ENCODE measurements around the gene SYNGAP1. TPM values are rescaled to one million over a fixed set of nuclear protein-coding genes. Genes with fewer than 3 reads are reported as not detected.

The SYNGAP1 gene
- total RNA-seq, 1 experiment from 2014 or later: 18.3 TPM

DNA sequence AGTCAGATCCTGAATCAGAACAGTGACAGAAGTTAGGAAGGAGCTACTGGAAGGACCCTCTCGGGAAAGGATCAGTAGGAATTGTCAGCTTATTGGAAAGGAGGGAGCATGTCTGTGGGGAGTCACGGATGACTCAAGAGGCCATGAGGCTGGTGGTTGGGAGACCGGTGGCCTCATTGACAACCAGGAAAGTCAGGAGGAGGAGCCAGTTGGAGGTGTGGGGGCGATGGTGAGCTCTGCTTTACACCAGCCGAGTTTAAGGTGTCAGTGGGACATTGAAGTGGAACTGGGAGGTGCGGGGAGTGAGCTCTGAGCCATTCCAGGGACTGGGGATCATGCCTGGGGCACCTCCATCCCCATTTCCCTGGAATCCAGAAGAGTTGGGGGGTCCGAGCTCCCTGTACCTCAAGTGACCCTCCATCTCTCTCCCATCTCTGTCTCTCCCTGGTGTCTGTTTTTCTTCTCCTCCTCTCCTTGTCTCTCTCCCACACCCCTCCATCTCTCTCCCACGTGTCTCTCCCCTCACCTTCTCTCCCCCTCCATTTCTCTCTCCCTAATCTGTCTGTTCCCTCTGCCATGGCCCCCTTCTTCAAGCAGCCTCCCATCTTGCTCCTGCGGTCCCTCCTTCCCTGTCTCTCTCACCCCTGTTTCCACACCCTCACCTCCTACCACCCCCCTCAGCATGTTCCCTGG lies 20.2 kb downstream of the SYNGAP1 start:
- Mint-ChIP-seq H3K9me3 (ENCODE audit: unreplicated experiment) (no peaks in the 10 kb centered on the region), H3K4me1 (ENCODE audit: low read depth, unreplicated experiment) (no peaks in the 10 kb centered on the region), H3K27ac (ENCODE audit: unreplicated experiment) (no peak overlapping the region), H3K36me3 (ENCODE audit: insufficient read depth, unreplicated experiment) (peaks cover 13% of the 10 kb centered on the region), H3K27me3 (ENCODE audit: insufficient read depth, unreplicated experiment) (no peaks in the 10 kb centered on the region), H3K4me3 (ENCODE audit: unreplicated experiment) (no peak overlapping the region)
- POLR2A ChIA-PET: no interaction called here
- no peaks in the 10 kb centered on the region for H3K27me3 ChIP-seq (replicated peaks; ENCODE audit: control insufficient read depth, insufficient read depth, low read length)
- H3K9me3 ChIP-seq: no peaks in the 10 kb centered on the region
- no peaks in the 10 kb centered on the region; the same call in 1 of the 2 replicates for H3K36me3 ChIP-seq (ENCODE audit: control insufficient read depth, insufficient read depth, low read length)
- CTCF ChIA-PET: interaction anchor here (0.8 to 1.0 kb wide), 2 partner anchors 14 to 57 kb away, joined by 3 to 8 read pairs; partner anchors contain the start of gene ZBTB9
- TF ChIP-seq, protein P1, sequence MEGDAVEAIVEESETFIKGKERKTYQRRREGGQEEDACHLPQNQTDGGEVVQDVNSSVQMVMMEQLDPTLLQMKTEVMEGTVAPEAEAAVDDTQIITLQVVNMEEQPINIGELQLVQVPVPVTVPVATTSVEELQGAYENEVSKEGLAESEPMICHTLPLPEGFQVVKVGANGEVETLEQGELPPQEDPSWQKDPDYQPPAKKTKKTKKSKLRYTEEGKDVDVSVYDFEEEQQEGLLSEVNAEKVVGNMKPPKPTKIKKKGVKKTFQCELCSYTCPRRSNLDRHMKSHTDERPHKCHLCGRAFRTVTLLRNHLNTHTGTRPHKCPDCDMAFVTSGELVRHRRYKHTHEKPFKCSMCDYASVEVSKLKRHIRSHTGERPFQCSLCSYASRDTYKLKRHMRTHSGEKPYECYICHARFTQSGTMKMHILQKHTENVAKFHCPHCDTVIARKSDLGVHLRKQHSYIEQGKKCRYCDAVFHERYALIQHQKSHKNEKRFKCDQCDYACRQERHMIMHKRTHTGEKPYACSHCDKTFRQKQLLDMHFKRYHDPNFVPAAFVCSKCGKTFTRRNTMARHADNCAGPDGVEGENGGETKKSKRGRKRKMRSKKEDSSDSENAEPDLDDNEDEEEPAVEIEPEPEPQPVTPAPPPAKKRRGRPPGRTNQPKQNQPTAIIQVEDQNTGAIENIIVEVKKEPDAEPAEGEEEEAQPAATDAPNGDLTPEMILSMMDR (IDR thresholded peaks at IDR 0.05; ENCODE audit: insufficient read depth in 1 of 2, low read depth in 1 of 2, low read length in 1 of 2, severe bottlenecking in 1 of 2, unreplicated experiment in 1 of 2): no peak
- no peak for DNase-seq
- intact Hi-C loops (cut with micrococcal nuclease; ENCODE audit: unreplicated experiment): no loop called here
- no peak overlapping the region for H3K4me3 ChIP-seq (ENCODE audit: low read depth, low read length)
- BruUV-seq (replicated peaks): no TSS peak
- H3K4me1 ChIP-seq: no peaks in the 10 kb centered on the region

DNA sequence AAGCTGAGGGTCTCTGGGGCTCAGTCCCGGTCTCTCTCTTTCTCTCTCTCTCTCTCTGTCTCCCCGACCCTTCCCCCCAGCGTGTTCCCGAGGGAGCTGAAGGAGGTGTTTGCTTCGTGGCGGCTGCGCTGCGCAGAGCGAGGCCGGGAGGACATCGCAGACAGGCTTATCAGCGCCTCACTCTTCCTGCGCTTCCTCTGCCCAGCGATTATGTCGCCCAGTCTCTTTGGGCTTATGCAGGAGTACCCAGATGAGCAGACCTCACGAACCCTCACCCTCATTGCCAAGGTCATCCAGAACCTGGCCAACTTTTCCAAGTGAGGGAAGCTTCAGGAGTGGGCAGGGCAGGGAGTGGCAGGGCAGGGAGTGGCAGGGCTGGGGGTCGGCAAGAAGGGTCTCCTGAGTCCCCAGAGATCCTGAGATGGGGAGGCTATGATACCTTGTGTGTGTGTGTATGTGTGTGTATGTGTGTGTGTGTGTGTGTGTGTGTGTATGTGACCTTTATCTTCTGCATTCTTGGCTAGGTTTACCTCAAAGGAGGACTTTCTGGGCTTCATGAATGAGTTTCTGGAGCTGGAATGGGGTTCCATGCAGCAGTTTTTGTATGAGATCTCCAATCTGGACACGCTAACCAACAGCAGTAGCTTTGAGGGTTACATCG lies 20.9 kb downstream of the SYNGAP1 start:
- Histone ChIP-seq H3K4me3 (ENCODE audit: low read depth, low read length) (no peak overlapping the region), H3K36me3 (ENCODE audit: control insufficient read depth, insufficient read depth, low read length) (no peaks in the 10 kb centered on the region; the same call in 1 of the 2 replicates), H3K27me3 (replicated peaks; ENCODE audit: control insufficient read depth, insufficient read depth, low read length) (no peaks in the 10 kb centered on the region), H3K9me3 (no peaks in the 10 kb centered on the region), H3K4me1 (no peaks in the 10 kb centered on the region)
- no peaks in the 10 kb centered on the region for H3K27me3 Mint-ChIP-seq (ENCODE audit: insufficient read depth, unreplicated experiment)
- no peaks in the 10 kb centered on the region for H3K9me3 Mint-ChIP-seq (ENCODE audit: unreplicated experiment)
- TF ChIP-seq, protein P1 (IDR thresholded peaks at IDR 0.05; ENCODE audit: insufficient read depth in 1 of 2, low read depth in 1 of 2, low read length in 1 of 2, severe bottlenecking in 1 of 2, unreplicated experiment in 1 of 2): no peak
- H3K4me1 Mint-ChIP-seq (ENCODE audit: low read depth, unreplicated experiment): no peaks in the 10 kb centered on the region
- DNase-seq: no peak
- H3K27ac Mint-ChIP-seq (ENCODE audit: unreplicated experiment): no peak overlapping the region
- ChIA-PET POLR2A (no interaction called here), CTCF (interaction anchor here (0.8 kb wide), 1 partner anchor 58 kb away, joined by 8 read pairs; no protein-coding TSS in a partner anchor)
- intact Hi-C loops (cut with micrococcal nuclease; ENCODE audit: unreplicated experiment): no loop called here
- peaks cover 13% of the 10 kb centered on the region for H3K36me3 Mint-ChIP-seq (ENCODE audit: insufficient read depth, unreplicated experiment)
- no TSS peak for BruUV-seq (replicated peaks)
- H3K4me3 Mint-ChIP-seq (ENCODE audit: unreplicated experiment): no peak overlapping the region

DNA sequence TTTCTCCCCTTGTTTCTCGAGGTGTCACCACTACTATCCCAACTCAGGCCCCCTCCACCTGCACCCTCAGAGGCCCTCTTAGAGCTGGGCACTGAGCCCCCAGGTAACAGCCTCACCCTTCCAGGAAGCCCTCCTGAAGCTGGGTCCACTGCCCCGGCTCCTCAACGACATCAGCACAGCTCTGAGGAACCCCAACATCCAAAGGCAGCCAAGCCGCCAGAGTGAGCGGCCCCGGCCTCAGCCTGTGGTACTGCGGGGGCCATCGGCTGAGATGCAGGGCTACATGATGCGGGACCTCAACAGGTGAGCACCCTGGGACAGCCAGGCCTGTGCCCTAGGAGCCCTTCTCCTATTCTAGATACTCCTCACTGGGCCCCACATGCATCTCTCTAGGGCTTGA lies 21.6 kb downstream of the SYNGAP1 start:
- no peaks in the 10 kb centered on the region for H3K9me3 Mint-ChIP-seq (ENCODE audit: unreplicated experiment)
- H3K36me3 Mint-ChIP-seq (ENCODE audit: insufficient read depth, unreplicated experiment): peaks cover 13% of the 10 kb centered on the region
- no peaks in the 10 kb centered on the region for H3K27me3 Mint-ChIP-seq (ENCODE audit: insufficient read depth, unreplicated experiment)
- no peak overlapping the region for H3K4me3 ChIP-seq (ENCODE audit: low read depth, low read length)
- no peaks in the 10 kb centered on the region for H3K4me1 ChIP-seq
- DNase-seq: no peak
- H3K4me3 Mint-ChIP-seq (ENCODE audit: unreplicated experiment): no peak overlapping the region
- no TSS peak for BruUV-seq (replicated peaks)
- TF ChIP-seq, protein P1 (IDR thresholded peaks at IDR 0.05; ENCODE audit: insufficient read depth in 1 of 2, low read depth in 1 of 2, low read length in 1 of 2, severe bottlenecking in 1 of 2, unreplicated experiment in 1 of 2): no peak
- H3K27ac Mint-ChIP-seq (ENCODE audit: unreplicated experiment): no peak overlapping the region
- H3K36me3 ChIP-seq (ENCODE audit: control insufficient read depth, insufficient read depth, low read length): no peaks in the 10 kb centered on the region; the same call in 1 of the 2 replicates
- H3K9me3 ChIP-seq: no peaks in the 10 kb centered on the region
- POLR2A ChIA-PET: interaction anchor here (0.6 kb wide), 1 partner anchor 22 kb away, joined by 4 read pairs; no protein-coding TSS in a partner anchor
- H3K4me1 Mint-ChIP-seq (ENCODE audit: low read depth, unreplicated experiment): no peaks in the 10 kb centered on the region
- intact Hi-C loops (cut with micrococcal nuclease; ENCODE audit: unreplicated experiment): no loop called here
- no peaks in the 10 kb centered on the region for H3K27me3 ChIP-seq (replicated peaks; ENCODE audit: control insufficient read depth, insufficient read depth, low read length)
- CTCF ChIA-PET: no interaction called here
